Endothelial cell of umbilical vein (primary cell): ENCODE data around the gene DGCR8. TPM values are rescaled to one million over a fixed set of nuclear protein-coding genes. Genes with fewer than 3 reads are reported as not detected.

ENCODE experiments used
- BruUV-seq: library from RNA; stranded (reverse); fragments of 400-500 nt; replicated peaks from 2 replicates; lab custom pipeline; 2021; lab: Mats Ljungman, UMichigan
- CTCF ChIA-PET: fragments of 300-600, 350-600 bp; sonication (Branson Sonifier 250); formaldehyde crosslinking; loops from one replicate; lab custom pipeline; 2021; ENCODE audit warnings: antibody characterized with exemption, inconsistent platforms; lab: Charles Lee
- POLR2A ChIA-PET: fragments of 300-600, 350-600 bp; sonication (Branson Sonifier 250); formaldehyde crosslinking; loops from one replicate; lab custom pipeline; 2021; ENCODE audit warnings: antibody characterized with exemption, inconsistent platforms; lab: Charles Lee
- DNase-seq: peaks from one replicate; pipeline ENCODE4 v3.0.0-alpha.2; 2011; ENCODE audit warnings: low read depth, low spot score
- FAIRE-seq: peaks from 2 replicates; lab custom pipeline; 2011; peaks lifted over from hg19 to GRCh38; lab: Jason Lieb, UNC
- H2AFZ ChIP-seq: 2 replicates; pipeline ENCODE4 v1.6.0; 2012; ENCODE audit warnings: low read depth, low read length, control low read depth, inconsistent platforms
- H3K27ac ChIP-seq: 2 replicates; pipeline ENCODE4 v1.5.1; 2011; ENCODE audit warnings: low read depth, mild to moderate bottlenecking, control low read depth, low read length, moderate library complexity; ENCODE audit not compliant: insufficient read depth
- H3K27me3 ChIP-seq, 2 experiments: 2 replicates each; pipeline versions ENCODE4 v1.6.0 to v1.6.1; 2011; ENCODE audit warnings: low read length in 2 of 2, mixed read lengths in 1 of 2; ENCODE audit not compliant: control insufficient read depth in 2 of 2, insufficient read depth in 2 of 2
- H3K36me3 ChIP-seq, 2 experiments: 2 replicates in 1 of 2; 3 replicates in 1 of 2; pipeline ENCODE4 v1.5.1; 2011; ENCODE audit warnings: low read length in 2 of 2, mild to moderate bottlenecking in 1 of 2, moderate library complexity in 1 of 2; ENCODE audit not compliant: control insufficient read depth in 2 of 2, insufficient read depth in 2 of 2; ENCODE audit errors: extremely low read depth in 1 of 2
- H3K4me1 ChIP-seq: 3 replicates; pipeline ENCODE4 v1.5.1; 2011; ENCODE audit warnings: mild to moderate bottlenecking, low read length; ENCODE audit not compliant: control insufficient read depth, insufficient read depth; ENCODE audit errors: extremely low read depth
- H3K4me2 ChIP-seq: 2 replicates; pipeline ENCODE4 v1.6.1; 2011; ENCODE audit warnings: low read length, control low read depth, mixed read lengths; ENCODE audit not compliant: insufficient read depth
- H3K4me3 ChIP-seq, 3 experiments: fragments of 200-600 bp in 1 of 3; sonication (generic), shearing (Covaris generic) in 1 of 3; replicated peaks in 1 of 3; 2 replicates each; pipeline ENCODE4 v1.5.1; 2011 to 2016; ENCODE audit warnings: control low read depth in 3 of 3, low read length in 3 of 3, mild to moderate bottlenecking in 2 of 3, inconsistent platforms in 1 of 3, low read depth in 1 of 3, moderate library complexity in 1 of 3; ENCODE audit not compliant: insufficient read depth in 1 of 3
- H3K79me2 ChIP-seq: 2 replicates; pipeline ENCODE4 v1.6.0; 2012; ENCODE audit warnings: low read length, inconsistent platforms; ENCODE audit not compliant: control insufficient read depth, insufficient read depth
- H3K9ac ChIP-seq: replicated peaks from 2 replicates; pipeline ENCODE3; 2011; ENCODE audit warnings: low read length, control low read depth; ENCODE audit not compliant: insufficient read depth; ENCODE audit errors: extremely low read depth
- H3K9me1 ChIP-seq: replicated peaks from 3 replicates; pipeline ENCODE4 v1.6.0; 2011; ENCODE audit warnings: mild to moderate bottlenecking, low read length; ENCODE audit not compliant: control insufficient read depth, insufficient read depth; ENCODE audit errors: extremely low read depth
- H3K9me3 ChIP-seq: replicated peaks from 2 replicates; pipeline ENCODE4 v1.5.1; 2012; ENCODE audit warnings: low read length, inconsistent platforms; ENCODE audit not compliant: control insufficient read depth, insufficient read depth
- H4K20me1 ChIP-seq: replicated peaks from 2 replicates; pipeline ENCODE3; 2011; ENCODE audit warnings: mild to moderate bottlenecking, low read length; ENCODE audit not compliant: control insufficient read depth, insufficient read depth; ENCODE audit errors: extremely low read depth
- CTCF ChIP-seq, 2 donors: IDR thresholded peaks; 1 replicate in 1 of 2; 2 replicates in 1 of 2; pipeline ENCODE4 v1.5.1; 2011; ENCODE audit warnings: low read length in 2 of 2, mild to moderate bottlenecking in 2 of 2, moderate library complexity in 2 of 2, control low read depth in 1 of 2, inconsistent platforms in 1 of 2, low read depth in 1 of 2; ENCODE audit not compliant: insufficient read depth in 1 of 2; ENCODE audit errors: extremely low read depth in 1 of 2
- MYC ChIP-seq: IDR thresholded peaks from one replicate; pipeline ENCODE4 v1.6.1; 2011; ENCODE audit warnings: mild to moderate bottlenecking, low read depth, low read length
- POLR2A ChIP-seq: IDR thresholded peaks from 2 replicates; pipeline ENCODE4 v1.6.1; 2012; ENCODE audit warnings: low read depth, mild to moderate bottlenecking, control low read depth, low read length
- POLR2AphosphoS5 ChIP-seq: IDR thresholded peaks from 2 replicates; pipeline ENCODE4 v1.6.1; 2012; ENCODE audit warnings: low read depth, mild to moderate bottlenecking, control low read depth, low read length, moderate library complexity; ENCODE audit not compliant: insufficient read depth
- dilution Hi-C: fragments of 300-500 bp; cut with MboI; formaldehyde crosslinking; loops from one replicate; pipeline ENCODE4 v1.15.0; 2019; ENCODE audit warnings: low sequenced_read_pairs; ENCODE audit not compliant: extremely low pct_ligation_motif_present
- intact Hi-C: fragments of 100-400 bp; cut with micrococcal nuclease; formaldehyde crosslinking; loops from one replicate; pipeline ENCODE4 v1.10.0; 2022
- polyA plus RNA-seq, 4 experiments: library from polyadenylated mRNA; depleted of rRNA in 3 of 4; stranded (reverse) in 3 of 4; unstranded in 1 of 4; fragments of >200 nt; gene quantifications; 2 replicates each; pipeline versions ENCODE4 v1.2.1 to v1.2.3, GENCODE V29; 2011 to 2012; ENCODE audit warnings: missing spikeins in 1 of 4
- total RNA-seq: library from RNA; stranded (reverse); gene quantifications from 2 replicates; pipeline ENCODE4 v1.2.3, GENCODE V29; 2021

Gene DGCR8
- total and polyA plus RNA-seq, 2 donors (not counting 3 experiments of a cell fraction or from before 2014, with no cell fraction given), result 32.7 to 64.2 TPM

- dilution Hi-C loops, result no loop called here
- Histone ChIP-seq H2AFZ (no peak overlapping the region), H3K4me1 (peaks cover 8% of the 10 kb centered on the region), H3K27me3 (no peaks in the 10 kb centered on the region), H4K20me1 (no peaks in the 10 kb centered on the region), H3K4me3 (no peak overlapping the region), H3K9me1 (no peaks in the 10 kb centered on the region), H3K27ac (no peak overlapping the region), H3K9me3 (no peaks in the 10 kb centered on the region), H3K36me3 (peaks cover 13 to 53% of the 10 kb centered on the region in 2 experiments), H3K9ac (no peak overlapping the region), H3K4me2 (no peak overlapping the region), H3K79me2 (peaks cover 23% of the 10 kb centered on the region)
- FAIRE-seq (no peak), DNase-seq (no peak)
- no peak for TF ChIP-seq MYC
- peak; percentile 16 for TF ChIP-seq POLR2AphosphoS5
- BruUV-seq, result no TSS peak
- CTCF ChIA-PET, result interaction anchor here (1.5 kb wide), 1 partner anchor 90 kb away, joined by 3 read pairs; no protein-coding TSS in a partner anchor
- POLR2A ChIA-PET, result no interaction called here
- intact Hi-C loops, result no loop called here
Observed at GRCh38 chr22:20111689-20112622, 31.9 kb downstream of the DGCR8 start.

GRCh38 chr22:20112623-20113511 is 32.8 kb downstream of the DGCR8 start:
- POLR2A ChIA-PET, result no interaction called here
- intact Hi-C loops, result no loop called here
- no peak for DNase-seq

More at GRCh38 chr22:20112623-20113511, 32.8 kb downstream of the DGCR8 start:
- Histone ChIP-seq H3K4me2 (no peak overlapping the region), H3K9ac (no peak overlapping the region), H3K9me3 (no peaks in the 10 kb centered on the region), H3K27me3 (no peaks in the 10 kb centered on the region), H3K36me3 (peaks cover 13 to 44% of the 10 kb centered on the region in 2 experiments), H2AFZ (no peak overlapping the region), H3K4me3 (no peak overlapping the region), H3K9me1 (no peaks in the 10 kb centered on the region), H3K4me1 (peaks cover 8% of the 10 kb centered on the region), H3K79me2 (peaks cover 27% of the 10 kb centered on the region), H4K20me1 (no peaks in the 10 kb centered on the region), H3K27ac (no peak overlapping the region)
- FAIRE-seq, result no peak
- BruUV-seq, result no TSS peak
- CTCF ChIA-PET, result no interaction called here
- peak; percentile 30 for TF ChIP-seq POLR2A
- TF ChIP-seq CTCF (IDR thresholded peaks at IDR 0.05; ENCODE audit: extremely low read depth in 1 of 2, insufficient read depth in 1 of 2, low read depth in 1 of 2, low read length in 2 of 2), result no peak
- TF ChIP-seq POLR2AphosphoS5, result peak; percentile 52
- dilution Hi-C loops, result no loop called here
